ENCODE data around the gene DNAH1.
"Not testable (repeated sequence)": the region's sequence is repeated elsewhere in the genome, so short reads cannot be mapped to it uniquely, and the experiment has no call there.

DNAH1 gene

DNA sequence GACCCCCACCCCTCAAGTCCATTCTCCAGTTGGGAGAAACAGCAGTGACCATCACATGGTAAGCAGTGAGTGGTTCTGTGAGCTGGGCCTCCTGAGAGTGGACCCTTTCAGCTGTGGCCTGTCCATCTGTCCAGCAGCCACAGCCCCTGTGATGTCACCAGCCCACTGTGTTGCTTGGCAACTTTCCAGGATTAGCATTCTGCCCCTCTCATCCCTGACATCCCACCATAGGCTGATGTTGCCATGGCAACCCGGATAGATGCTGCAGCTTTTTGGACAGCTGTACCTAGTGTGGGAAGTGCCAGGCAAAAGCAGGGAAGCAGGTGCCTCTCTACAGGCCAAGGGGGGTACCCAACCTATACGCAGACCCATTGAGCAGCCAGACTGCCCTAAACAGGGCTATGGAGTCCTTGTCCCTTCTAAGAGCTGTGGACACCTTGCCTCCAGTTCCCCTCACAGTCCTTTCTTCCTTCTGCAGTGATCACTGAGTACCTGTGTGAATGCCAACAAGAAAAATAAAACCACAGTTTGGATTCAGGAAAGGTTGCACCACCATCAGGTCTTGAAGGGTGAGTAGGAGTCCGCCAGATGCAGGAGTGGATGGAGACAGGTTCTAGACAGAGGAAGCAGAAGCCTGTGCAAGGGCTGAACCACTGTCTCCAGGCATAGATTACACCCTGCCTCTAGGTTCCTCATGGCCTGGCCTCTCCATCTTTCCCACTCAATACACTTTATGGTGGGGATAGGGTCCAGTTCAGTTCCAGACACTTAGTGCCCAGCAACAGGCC is at the start of gene DNAH1:
Gene DNAH1 (plus strand): TSS at position 343 of the 788 bp plus-strand sequence. CDS start 6,124 bp downstream, outside the sequence.
- DNase-seq (ENCODE audit: low read depth), result no peak

DNA sequence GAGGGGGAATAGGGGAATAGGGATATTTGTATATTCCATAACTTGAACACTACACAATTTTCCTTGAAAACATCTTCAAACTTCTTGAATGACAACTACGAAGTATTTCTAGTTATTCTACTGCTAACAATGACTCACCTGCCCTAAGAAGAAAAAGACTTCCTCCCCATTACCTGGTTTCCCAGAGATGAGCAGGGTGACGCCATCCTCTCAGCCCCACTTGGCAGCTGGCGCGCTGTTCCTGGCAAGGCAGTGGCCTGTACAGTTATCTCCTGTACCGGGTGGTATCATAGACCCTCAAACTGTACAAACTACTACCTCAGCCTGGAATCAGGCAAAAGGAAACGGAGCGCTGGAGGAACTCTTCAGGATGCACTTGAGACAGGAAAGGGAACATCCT is 48.1 kb upstream of the DNAH1 start:
- DNase-seq (ENCODE audit: low read depth), result no peak

DNA sequence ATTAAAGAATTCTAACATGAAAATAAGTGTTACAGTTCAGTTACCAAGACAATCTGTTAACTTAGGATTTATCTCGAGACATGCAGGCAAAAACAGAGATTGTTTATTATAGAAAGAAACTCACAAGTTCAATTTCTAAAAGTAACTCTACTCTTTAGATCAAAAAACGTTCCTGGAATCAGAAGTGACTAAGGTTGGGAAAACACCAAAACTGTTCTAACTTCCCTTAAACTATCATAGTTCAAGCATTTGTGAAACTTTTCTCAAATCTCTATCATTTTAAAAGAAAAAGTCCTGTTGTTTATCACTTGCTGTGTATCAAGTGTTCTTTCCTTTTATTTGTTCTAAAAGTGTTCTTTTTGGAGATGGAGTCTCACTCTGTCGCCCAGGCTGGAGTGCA is 46.3 kb upstream of the DNAH1 start:
- DNase-seq (ENCODE audit: low read depth), result no peak

DNA sequence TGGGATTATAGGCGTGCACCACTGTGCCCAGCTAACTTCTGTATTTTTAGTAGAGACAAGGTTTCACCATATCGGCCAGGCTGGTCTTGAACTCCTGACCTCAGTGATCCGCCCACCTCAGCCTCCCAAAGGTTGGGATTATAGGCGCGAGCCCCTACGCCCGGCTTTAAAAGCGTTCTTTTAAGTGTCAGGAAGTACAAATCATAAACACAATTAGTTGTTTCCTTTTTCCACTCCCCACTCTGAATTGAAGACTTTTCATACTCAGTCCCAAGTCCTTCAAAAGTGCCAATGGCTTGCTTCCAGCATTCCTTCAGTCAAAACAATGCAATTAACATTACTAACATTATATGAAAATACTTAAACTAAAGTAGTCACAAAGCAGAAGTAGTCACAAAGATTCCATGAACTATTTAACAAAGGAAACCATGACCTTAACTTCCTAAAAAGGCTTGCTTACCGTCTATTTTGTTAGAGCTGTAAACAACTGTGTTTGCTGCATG is 45.8 kb upstream of the DNAH1 start:
- no peak for DNase-seq (ENCODE audit: low read depth)

DNA sequence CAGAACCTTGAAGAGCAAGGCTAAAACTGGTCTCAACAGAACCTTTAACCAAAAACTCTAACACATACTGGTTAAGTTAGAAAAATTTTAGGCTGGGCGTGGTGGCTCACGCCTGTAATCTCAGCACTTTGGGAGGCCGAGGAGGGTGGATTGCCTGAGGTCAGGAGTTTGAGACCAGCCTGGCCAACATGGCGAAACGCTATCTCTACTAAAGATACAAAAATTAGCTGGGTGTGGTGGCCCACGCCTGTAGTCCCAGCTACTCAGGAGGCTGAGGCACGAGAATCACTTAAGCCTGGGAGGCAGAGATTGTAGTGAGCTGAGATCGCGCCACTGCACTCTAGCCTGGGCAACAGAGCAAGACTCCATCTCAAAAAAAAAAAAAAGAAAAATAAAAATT is 43.9 kb upstream of the DNAH1 start:
- not testable (repeated sequence) for DNase-seq (ENCODE audit: low read depth)

DNA sequence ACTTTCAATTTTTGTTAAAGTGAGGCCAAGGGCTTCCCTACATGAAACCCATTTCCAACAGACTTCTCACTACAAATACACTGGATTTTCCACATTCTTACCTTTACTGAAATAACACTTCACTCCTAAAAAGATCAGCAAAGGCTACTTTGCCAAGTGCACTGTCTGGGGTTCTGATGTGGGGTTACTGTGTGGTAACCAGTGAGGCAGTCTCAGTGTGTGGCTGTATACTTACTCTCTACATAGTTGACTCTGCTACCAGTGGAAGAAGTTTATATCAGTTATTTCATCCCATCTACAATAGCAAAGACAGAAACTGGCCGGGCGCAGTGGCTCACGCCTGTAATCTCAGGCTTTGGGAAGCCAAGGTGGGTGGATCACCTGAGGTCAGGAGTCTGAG is 43.3 kb upstream of the DNAH1 start:
- no peak for DNase-seq (ENCODE audit: low read depth)

DNA sequence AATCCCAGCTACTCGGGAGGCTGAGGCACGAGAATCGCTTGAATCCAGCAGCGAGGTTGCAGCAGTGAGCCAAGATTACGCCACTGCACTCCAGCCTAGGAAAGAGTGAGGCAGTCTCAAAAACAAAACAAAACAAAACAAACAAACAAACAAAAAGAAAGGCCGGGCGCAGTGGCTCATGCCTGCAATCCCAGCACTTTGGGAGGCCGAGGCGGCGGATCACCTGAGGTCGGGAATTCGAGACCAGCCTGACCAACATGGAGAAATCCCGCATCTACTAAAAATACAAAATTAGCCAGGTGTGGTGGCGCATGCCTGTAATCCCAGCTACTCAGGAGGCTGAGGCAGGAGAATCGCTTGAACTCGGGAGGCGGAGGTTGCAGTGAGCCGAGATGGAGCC is 41.3 kb upstream of the DNAH1 start:
- not testable (repeated sequence) for DNase-seq (ENCODE audit: low read depth)

DNA sequence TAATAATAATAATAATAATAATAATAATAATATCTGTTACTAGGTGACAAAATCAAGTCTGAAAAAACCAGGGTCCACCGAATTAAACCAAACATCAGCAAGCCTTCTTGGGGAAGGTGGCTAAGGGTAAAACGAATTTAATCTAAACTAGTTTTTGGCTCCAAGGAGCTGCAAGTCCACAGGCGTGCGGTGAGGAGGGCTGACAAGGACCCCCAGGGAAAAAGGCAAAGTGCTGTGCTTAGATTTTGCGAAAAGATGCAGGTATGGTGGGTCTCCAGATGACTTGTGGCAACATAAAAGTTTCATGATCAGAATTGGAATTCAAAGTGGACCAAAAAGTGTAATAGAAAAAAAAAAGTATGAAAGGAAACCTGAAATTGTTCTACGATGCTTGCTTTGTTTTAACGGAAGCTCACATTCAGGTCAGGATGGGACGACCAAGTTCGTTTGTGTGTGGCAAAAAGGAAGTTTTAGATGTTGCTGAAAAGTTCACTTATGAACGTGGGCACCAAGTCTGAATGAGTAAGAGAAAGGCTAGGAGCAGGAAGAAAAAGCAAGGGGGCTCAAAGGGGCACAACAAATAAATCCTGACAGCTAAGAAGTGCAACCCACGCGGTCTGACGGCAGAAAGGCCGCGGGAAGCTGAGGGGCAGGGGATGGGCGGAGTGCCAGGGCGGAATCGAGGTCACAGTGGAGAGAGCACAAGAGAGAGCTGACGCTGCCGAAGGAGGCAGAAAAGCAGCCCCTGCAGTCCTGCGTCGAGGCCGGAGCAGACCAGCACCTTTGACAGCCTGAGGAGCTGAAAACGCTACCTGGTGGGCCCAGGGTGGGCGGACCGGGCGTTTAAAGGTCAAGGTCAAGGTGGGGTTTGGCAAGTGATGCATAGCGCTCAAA is 38.8 kb upstream of the DNAH1 start:
- DNase-seq (ENCODE audit: low read depth), result no peak

DNA sequence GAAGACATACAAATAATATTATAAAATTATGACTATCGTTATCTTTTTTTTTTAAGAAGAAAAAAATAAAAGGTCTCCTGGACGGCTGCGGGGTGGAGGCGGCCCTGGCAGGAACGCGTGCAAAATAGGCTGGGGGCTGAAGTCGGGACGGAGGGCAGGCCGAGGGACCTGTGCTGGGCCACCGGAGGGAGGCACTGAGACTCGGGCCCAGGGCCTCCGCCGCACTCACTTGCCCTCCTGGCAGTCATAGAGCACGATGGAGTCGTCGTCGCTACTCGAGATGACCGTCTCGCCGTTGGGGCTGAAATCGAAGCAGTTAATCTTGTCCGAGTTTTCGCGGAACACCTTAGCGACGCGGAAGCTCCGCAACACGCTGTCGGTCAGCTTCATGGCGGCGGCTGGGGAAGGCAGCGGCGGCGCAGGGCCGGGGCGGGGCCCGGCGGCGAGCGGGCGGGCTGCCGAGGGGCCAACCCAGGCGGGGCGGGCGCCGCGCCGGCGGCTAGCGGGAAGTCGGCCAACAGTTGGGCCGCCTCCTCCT is 38.1 kb upstream of the DNAH1 start:
- DNase-seq (ENCODE audit: low read depth), result peak; percentile 57

DNA sequence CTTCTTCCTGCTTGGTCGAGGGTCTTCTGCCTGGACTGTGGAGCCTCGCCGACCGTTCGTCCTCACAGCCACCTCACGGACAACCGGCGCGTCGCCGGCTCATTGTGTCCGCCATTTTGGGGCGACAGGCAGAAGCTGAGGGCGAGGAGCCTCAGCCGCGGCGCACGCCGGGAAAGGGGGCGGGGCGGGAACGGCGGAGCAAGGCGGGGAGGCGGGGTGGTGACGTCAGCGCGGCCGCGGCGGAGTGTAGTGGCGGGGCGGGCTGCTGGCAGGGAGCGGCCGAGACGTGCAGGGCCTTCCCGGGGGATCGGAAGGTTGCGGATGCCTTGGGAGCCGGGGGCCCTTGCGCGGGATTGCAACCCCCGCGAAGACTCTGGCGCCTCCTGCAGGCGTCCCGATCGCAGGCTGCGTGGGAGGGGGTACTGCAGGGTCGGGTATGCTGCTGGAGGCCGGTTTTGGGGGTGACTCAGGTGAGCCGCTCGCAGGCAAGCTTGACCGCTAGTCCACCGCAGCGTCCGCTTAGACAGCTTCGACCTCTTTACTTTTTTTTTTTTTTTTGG is 37.5 kb upstream of the DNAH1 start, which contains the start of gene WDR82:
Gene WDR82 (minus strand): TSS at position 140 of the 560 bp plus-strand sequence. CDS start 288 bp downstream, outside the sequence.
- DNase-seq (ENCODE audit: low read depth), result peak; percentile 73

DNA sequence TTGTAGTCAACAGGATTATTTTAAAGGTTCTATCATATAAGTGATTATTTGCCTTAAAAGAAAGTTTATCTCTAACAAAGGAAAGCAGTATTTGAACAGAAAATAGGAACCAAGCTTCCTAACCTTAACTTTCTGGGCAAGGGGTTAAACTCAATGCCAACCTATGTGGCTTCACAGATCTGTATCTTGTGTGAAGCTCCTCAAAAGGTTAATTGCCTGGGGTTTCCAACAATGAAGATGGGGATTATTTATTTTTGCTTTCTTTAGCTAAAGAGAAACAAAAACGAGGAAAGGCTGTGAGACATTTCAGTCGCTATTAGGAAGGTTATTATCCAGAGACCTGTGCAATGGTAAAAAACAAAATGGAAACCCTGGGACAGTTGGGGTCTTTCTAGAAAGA is 36.5 kb upstream of the DNAH1 start:
- no peak for DNase-seq (ENCODE audit: low read depth)

DNA sequence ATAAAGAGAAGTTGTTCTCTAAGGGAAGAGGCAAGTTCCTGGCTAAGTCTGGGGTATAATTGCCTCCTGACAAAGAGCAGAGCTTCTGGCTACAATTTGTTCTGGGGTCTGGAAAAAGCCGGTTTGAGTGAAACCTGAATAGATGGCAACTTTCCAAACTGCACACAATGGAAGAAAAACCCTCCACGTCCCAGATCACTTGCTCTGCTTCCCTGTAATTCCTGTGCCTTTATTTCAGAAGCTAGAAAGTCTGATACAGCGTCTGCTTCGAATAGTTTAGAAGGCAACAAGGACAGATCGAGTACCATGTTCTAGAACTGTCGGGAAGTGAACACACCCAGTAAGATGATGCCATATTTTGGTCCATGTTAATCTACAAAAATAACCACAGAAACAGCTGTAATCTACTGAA is 36.1 kb upstream of the DNAH1 start:
- no peak for DNase-seq (ENCODE audit: low read depth)

DNA sequence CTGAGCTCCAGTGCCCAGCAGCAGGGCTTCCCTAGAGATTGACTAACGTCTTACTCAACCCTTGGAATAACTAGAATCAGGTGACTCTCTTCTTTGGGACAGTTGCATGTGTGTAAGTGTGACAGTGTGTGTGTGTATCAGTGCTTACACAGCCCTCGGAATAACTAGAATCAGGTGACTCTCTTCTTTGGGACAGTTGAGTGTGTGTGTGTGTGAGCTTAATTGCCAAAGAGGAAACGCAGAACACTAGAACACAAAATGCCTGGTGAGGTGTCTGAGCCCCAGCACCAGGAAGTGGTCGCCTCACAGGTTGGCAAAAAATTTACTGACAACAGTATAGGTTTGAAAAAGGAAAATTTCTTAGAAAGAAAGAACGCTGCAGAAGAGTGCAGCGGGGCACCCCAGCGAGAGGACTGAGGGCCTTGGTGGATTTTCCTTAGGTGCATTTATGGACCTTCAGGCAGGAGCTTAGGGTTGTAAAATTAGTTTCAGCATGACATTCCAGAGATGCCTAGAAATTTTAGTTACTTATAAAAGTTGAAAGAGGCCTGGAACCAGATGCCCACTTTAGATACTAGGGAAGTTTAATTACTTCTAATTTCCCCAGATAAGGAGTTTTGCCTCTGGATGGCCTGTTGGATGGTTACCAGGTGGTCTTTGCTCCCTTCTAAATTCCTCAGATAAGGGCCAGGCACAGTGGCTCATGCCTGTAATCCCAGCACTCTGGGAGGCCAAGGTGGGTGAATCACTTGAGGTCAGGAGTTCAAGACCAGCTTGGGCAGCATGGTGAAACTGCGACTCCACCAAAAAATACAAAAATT is 33.9 kb upstream of the DNAH1 start:
- DNase-seq (ENCODE audit: low read depth), result no peak

DNA sequence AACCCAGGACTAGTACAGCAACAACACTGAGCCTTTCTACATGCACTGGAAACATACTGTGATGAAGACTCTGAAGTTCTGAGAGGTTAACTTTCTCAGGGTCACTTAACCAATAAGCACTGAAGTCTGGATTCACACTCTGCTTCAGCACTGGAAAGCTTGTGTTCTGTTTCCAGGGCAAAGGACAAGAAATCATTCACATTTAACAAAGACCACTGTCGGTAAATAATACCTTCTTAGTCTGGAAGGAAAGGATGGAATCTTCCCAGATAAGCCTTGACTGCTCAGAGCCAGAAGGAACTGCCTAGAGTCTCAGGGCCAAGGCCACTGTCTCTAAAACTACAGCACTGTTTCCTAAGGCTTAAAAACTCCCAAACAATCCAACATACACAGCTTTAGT is 32.8 kb upstream of the DNAH1 start:
- DNase-seq (ENCODE audit: low read depth), result no peak

DNA sequence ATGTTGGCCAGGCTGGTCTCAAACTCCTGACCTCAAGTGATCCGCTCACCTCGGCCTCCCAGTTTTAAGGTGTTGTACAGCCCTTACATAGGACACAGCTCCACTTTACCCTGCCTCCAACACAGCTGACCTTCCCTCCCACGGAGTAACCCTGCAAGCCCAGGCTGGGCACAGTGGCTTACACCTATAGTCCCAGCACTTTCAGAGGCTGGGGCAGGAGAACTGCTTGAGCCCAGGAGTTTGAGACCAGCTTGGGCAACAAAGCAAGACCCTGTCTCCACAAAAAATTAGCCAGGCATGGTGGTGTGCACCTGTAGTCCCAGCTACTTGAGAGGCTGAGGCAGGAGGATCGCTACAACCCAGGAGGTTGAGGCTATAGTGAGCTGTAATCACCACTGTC is 32.1 kb upstream of the DNAH1 start:
- not testable (repeated sequence) for DNase-seq (ENCODE audit: low read depth)

DNA sequence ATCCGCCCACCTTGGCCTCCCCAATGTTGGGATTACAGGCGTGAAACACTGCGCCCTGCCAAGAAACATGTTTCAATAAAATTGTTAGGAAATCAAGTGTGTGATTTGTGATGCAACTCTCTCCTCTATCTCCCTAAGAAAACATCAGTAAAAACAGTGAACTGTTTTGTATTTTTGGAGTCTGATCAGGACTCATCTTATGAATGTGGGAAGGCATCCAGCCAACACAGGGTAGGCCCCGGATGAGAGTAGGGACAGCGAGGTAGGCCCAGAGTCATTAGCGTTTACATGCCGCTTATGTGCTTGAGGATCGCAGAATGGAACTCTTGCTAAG is 29.4 kb upstream of the DNAH1 start:
- no peak for DNase-seq (ENCODE audit: low read depth)

DNA sequence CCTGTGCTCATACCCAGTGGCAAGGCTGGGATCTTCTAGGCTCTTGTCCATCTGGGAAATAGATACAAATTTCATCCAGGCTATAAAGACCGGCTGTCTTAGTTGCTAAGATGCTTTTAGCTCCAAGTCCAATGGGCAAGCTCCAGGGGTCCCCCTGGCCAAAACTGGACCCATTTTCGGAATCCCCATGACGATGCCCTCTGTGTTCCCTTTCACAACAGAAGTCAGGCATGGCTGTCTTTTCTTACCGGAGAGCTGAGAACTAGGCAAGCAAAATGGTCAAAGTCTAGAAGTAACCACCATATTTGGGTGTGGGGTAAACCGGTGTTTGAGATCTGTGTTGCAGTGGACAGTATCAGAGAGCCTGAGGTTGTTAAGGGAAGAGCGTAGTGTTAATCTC is 27.4 kb upstream of the DNAH1 start:
- no peak for DNase-seq (ENCODE audit: low read depth)

DNA sequence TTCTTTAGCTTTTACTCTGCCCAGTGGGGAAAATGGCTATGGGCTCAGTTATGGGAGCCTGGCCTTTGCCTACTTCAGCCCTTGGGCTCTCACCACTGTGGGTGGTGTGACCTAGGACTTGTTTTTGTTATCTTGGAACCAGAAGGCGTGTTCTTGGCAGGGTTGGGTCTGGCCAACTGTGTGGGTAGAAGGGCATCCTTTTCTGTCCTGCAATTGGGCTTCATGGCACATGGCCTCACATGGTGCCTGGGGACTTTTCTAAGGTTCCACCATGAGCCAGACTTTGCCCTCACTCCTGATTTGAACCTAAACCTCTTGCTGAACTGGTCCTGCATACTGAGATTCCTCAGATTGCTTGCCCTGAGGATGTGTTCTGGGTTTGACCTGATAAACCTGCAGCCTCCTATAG is 26.8 kb upstream of the DNAH1 start:
- no peak for DNase-seq (ENCODE audit: low read depth)

DNA sequence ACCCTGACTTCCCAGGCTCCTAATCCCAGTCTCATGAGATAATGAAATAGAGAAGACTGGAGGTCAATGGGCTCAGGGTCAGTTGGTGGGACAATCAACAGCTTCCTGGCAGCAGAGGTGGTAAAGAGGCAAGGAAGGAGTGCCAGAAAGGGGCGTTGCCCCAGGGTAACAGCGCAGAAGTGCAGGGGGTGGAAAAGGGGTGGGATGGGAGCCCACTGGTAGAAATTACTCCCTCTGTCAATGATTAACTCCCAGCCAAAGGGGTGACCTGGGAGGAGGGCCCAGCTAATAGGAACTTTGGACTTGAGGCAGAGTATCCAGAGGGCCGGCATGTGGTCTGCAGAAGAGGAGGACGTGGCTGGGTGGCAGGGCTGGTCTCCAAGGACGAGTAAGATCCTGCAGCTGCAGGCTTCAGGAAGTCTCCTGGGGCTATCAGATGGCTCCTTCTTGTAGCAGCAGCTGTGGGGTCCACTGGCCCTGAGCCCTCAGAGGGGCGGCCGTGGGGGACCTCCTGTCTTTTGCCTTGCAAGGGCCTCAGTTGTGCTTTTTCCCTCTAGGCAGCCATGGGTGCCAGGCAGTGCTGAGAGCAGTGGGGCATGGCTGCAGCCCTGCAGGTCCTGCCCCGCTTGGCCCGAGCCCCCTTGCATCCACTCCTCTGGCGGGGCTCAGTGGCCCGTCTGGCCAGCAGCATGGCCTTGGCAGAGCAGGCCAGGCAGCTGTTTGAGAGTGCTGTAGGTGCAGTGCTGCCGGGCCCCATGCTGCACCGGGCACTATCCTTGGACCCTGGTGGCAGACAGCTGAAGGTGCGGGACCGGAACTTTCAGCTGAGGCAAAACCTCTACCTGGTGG is 26.1 kb upstream of the DNAH1 start:
- no peak for DNase-seq (ENCODE audit: low read depth)

Measured in HS-27A (cell line).